ENCODE data around the gene GALNT12. TPM values are rescaled to one million over a fixed set of nuclear protein-coding genes. Genes with fewer than 3 reads are reported as not detected.

GALNT12 gene
- total RNA-seq, 1 experiment from 2014 or later, result 3.3 TPM

DNA sequence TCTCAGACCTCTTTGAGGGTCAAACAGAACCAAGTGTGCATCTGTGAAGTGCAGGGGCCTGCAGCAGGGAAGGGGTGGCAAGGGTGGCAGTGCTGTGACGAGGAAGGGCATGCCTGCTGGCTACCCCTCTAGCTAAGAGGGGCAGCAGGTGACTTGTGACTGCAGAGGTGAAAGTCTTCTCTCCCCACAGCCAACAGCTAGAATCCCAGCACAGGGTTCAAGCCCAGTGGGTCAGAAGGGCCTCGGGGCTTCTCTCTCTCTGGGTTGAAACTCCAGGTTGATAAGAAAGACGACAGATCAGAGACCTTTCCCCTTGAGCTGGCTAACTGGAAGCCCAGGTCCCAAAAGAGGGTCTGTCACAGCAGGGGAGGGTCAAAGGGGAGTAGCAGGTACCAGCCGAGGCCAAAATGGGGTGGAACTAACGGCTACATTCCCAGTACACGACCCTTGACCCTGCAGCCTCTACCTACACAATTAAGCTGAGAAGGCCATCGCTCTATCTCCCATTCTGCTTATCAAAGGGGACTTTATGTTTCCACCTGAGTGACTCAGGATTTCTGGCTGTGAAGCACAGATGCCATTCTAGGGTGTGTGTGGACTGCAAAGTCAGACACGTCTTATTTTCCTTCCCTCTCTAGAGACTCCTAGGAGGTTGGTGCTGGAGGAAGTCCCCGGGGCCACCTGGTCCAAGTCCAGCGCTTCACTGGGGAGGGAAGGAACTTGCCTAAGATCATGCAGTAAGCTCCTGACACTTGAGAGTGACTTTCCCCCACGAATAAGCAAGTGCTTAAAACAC lies 25.7 kb upstream of the GALNT12 start:
- TF ChIP-seq, protein P1, sequence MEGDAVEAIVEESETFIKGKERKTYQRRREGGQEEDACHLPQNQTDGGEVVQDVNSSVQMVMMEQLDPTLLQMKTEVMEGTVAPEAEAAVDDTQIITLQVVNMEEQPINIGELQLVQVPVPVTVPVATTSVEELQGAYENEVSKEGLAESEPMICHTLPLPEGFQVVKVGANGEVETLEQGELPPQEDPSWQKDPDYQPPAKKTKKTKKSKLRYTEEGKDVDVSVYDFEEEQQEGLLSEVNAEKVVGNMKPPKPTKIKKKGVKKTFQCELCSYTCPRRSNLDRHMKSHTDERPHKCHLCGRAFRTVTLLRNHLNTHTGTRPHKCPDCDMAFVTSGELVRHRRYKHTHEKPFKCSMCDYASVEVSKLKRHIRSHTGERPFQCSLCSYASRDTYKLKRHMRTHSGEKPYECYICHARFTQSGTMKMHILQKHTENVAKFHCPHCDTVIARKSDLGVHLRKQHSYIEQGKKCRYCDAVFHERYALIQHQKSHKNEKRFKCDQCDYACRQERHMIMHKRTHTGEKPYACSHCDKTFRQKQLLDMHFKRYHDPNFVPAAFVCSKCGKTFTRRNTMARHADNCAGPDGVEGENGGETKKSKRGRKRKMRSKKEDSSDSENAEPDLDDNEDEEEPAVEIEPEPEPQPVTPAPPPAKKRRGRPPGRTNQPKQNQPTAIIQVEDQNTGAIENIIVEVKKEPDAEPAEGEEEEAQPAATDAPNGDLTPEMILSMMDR (IDR thresholded peaks at IDR 0.05), result no peak
- TF ChIP-seq TCF7L2 (IDR thresholded peaks at IDR 0.05; ENCODE audit: low read depth, low read length) (no peak), SIN3A (IDR thresholded peaks at IDR 0.05; ENCODE audit: borderline replicate concordance, insufficient read depth, low read depth, low read length) (no peak), POLR2AphosphoS5 (IDR thresholded peaks at IDR 0.05; ENCODE audit: low read depth, low read length) (no peak)
- TF ChIP-seq, protein P2, sequence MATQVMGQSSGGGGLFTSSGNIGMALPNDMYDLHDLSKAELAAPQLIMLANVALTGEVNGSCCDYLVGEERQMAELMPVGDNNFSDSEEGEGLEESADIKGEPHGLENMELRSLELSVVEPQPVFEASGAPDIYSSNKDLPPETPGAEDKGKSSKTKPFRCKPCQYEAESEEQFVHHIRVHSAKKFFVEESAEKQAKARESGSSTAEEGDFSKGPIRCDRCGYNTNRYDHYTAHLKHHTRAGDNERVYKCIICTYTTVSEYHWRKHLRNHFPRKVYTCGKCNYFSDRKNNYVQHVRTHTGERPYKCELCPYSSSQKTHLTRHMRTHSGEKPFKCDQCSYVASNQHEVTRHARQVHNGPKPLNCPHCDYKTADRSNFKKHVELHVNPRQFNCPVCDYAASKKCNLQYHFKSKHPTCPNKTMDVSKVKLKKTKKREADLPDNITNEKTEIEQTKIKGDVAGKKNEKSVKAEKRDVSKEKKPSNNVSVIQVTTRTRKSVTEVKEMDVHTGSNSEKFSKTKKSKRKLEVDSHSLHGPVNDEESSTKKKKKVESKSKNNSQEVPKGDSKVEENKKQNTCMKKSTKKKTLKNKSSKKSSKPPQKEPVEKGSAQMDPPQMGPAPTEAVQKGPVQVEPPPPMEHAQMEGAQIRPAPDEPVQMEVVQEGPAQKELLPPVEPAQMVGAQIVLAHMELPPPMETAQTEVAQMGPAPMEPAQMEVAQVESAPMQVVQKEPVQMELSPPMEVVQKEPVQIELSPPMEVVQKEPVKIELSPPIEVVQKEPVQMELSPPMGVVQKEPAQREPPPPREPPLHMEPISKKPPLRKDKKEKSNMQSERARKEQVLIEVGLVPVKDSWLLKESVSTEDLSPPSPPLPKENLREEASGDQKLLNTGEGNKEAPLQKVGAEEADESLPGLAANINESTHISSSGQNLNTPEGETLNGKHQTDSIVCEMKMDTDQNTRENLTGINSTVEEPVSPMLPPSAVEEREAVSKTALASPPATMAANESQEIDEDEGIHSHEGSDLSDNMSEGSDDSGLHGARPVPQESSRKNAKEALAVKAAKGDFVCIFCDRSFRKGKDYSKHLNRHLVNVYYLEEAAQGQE (IDR thresholded peaks at IDR 0.05; ENCODE audit: insufficient read depth in 1 of 2, low read depth in 2 of 2, low read length in 1 of 2), result no peak
- POLR2A ChIA-PET, result no interaction called here
- in situ Hi-C loops (cut with HindIII; ENCODE audit: low pct_unique_long_range_greater_than_20kb, low sequenced_read_pairs), result no loop called here
- intact Hi-C loops (cut with micrococcal nuclease; ENCODE audit: unreplicated experiment), result no loop called here
- no peak for DNase-seq (ENCODE audit: low read depth, low spot score)
- BruUV-seq (replicated peaks), result no TSS peak
- CTCF ChIA-PET, result no interaction called here
- H3K4me3 ChIP-seq (ENCODE audit: low read depth in 2 of 2, low read length in 2 of 2), result no peak overlapping the region
- no peaks in the 10 kb centered on the region for H3K27me3 ChIP-seq (ENCODE audit: control insufficient read depth, insufficient read depth, low read length)
- H3K36me3 ChIP-seq (ENCODE audit: control insufficient read depth, insufficient read depth, low read length), result no peaks in the 10 kb centered on the region; the same call in 1 of the 2 replicates
- no peak for ATAC-seq
- H3K27ac ChIP-seq (ENCODE audit: low read length), result no peak overlapping the region
- H3K4me1 ChIP-seq (ENCODE audit: control insufficient read depth, insufficient read depth, low read length), result no peaks in the 10 kb centered on the region
- H3K9me3 ChIP-seq (ENCODE audit: control insufficient read depth, insufficient read depth, low read depth, low read length), result no peaks in the 10 kb centered on the region

DNA sequence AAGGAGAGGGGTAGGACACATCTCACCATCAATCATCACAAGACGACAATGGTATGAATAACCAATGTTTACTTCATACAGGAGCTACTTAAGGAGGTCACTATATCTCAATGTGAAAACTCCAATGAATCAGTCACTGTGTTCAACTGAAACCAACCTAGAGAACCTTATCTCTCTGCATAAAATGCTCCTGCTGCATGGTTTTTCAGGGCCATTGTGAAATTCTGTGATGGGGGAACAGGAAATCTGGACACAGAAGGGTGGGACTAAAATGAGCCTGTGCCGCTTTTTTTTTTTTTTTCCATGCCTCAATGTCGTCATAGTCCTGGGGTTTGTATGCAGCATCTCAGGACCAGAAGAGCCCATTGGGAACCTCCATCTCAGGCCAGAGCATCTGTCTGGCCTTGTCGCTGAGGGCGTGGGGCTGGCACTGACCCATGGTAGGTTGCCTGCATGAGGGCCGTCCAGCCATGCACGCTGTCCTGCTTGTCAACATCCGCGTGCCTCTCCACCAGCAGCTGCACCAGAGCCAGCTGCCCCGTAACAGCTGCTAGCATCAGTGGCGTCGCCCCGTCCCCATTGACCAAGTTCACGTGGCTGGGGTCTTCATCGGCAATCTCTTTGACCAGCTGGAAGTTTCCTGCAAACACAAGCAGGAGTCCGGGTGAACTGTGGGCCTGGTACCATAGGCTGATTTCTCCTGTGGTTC lies 23.8 kb upstream of the GALNT12 start:
- intact Hi-C loops (cut with micrococcal nuclease; ENCODE audit: unreplicated experiment) (no loop called here), in situ Hi-C loops (cut with HindIII; ENCODE audit: low pct_unique_long_range_greater_than_20kb, low sequenced_read_pairs) (no loop called here)
- ChIA-PET POLR2A (no interaction called here), CTCF (no interaction called here)
- Histone ChIP-seq H3K27me3 (ENCODE audit: control insufficient read depth, insufficient read depth, low read length) (no peaks in the 10 kb centered on the region), H3K36me3 (ENCODE audit: control insufficient read depth, insufficient read depth, low read length) (no peaks in the 10 kb centered on the region; the same call in 1 of the 2 replicates), H3K9me3 (ENCODE audit: control insufficient read depth, insufficient read depth, low read depth, low read length) (no peaks in the 10 kb centered on the region), H3K4me1 (ENCODE audit: control insufficient read depth, insufficient read depth, low read length) (no peaks in the 10 kb centered on the region), H3K4me3 (ENCODE audit: low read depth in 2 of 2, low read length in 2 of 2) (no peak overlapping the region), H3K27ac (ENCODE audit: low read length) (no peak overlapping the region)
- no TSS peak for BruUV-seq (replicated peaks)
- DNase-seq (ENCODE audit: low read depth, low spot score) (no peak), ATAC-seq (no peak)
- no peak for TF ChIP-seq TCF7L2 (IDR thresholded peaks at IDR 0.05; ENCODE audit: low read depth, low read length)
- TF ChIP-seq POLR2AphosphoS5 (IDR thresholded peaks at IDR 0.05; ENCODE audit: low read depth, low read length), result no peak
- TF ChIP-seq, protein P1 (IDR thresholded peaks at IDR 0.05), result no peak
- TF ChIP-seq SIN3A (IDR thresholded peaks at IDR 0.05; ENCODE audit: borderline replicate concordance, insufficient read depth, low read depth, low read length), result no peak
- TF ChIP-seq, protein P2 (IDR thresholded peaks at IDR 0.05; ENCODE audit: insufficient read depth in 1 of 2, low read depth in 2 of 2, low read length in 1 of 2), result no peak
